NCI-H524 treated with DMSO at 0.1 percent for 48 hours (cell line): ENCODE results near the gene IQCE.

Experiments
- DNase-seq: peaks from one replicate; lab custom pipeline; 2025; lab: John Stamatoyannopoulos, UW

IQCE gene, protein sequence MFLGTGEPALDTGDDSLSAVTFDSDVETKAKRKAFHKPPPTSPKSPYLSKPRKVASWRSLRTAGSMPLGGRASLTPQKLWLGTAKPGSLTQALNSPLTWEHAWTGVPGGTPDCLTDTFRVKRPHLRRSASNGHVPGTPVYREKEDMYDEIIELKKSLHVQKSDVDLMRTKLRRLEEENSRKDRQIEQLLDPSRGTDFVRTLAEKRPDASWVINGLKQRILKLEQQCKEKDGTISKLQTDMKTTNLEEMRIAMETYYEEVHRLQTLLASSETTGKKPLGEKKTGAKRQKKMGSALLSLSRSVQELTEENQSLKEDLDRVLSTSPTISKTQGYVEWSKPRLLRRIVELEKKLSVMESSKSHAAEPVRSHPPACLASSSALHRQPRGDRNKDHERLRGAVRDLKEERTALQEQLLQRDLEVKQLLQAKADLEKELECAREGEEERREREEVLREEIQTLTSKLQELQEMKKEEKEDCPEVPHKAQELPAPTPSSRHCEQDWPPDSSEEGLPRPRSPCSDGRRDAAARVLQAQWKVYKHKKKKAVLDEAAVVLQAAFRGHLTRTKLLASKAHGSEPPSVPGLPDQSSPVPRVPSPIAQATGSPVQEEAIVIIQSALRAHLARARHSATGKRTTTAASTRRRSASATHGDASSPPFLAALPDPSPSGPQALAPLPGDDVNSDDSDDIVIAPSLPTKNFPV

DNA sequence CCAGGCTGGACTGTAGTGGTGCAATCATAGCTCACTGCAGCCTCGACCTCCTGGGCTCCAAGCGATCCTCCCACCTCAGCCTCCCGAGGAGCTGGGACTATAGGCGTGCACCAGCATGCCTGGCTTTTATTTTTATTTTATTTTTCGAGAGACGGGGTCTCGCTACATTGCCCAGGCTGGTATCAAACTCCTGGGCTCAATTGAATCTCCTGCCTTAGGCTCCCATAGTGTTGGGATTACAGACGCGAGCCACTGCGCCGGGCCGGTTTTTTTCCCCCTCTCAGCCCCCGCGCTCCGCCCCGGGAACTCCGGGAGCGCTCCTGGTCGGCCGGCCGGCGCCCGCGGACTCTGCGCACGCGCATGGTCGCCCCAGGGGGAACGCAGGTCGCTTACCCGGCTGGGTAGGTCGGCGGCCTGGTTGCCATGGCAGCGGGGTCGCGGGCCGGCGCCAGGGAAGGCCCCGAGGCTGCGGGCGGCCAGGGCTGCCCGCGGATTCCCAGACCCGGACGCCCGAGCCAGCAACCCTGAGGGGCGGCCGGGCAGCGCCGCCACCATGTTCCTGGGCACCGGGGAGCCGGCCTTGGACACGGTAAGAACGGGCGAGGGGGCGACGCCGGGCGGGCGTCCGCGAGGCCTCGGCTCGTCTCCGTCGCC lies at the start of gene IQCE:
Gene IQCE (plus strand): TSS at position 351 of the 654 bp plus-strand sequence. CDS start 203 bp downstream, at position 554.
- no peak for DNase-seq

DNA sequence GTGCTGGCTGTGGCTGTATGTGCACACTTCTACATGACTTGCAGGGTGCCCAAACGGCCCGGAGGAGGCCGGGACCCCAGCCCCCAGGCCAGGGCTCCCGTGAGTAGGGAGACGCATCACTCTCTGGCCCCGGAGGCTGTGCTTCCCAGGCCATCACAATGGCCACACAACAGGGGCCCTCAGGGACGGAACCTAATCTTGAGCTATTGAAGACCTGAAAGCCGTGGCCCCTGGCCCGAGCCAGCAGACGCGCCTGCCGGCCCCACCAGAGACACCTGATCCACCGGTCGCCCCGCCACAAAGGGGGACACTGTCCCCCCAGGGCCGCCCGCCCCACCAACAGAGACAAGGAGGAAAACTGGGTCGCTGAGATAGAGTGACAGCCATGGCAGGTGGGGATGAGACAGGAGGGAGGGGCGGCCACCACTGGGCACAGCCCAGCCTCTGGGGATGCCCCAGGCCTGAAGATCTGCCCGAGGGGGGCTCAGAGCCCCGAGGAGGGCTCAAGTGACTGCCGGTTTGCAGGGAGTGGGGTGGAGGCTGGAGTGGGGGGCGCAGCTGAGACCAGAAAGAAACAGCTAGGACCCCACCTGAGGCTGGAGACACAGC lies 49.4 kb upstream of the IQCE start:
- no peak for DNase-seq

DNA sequence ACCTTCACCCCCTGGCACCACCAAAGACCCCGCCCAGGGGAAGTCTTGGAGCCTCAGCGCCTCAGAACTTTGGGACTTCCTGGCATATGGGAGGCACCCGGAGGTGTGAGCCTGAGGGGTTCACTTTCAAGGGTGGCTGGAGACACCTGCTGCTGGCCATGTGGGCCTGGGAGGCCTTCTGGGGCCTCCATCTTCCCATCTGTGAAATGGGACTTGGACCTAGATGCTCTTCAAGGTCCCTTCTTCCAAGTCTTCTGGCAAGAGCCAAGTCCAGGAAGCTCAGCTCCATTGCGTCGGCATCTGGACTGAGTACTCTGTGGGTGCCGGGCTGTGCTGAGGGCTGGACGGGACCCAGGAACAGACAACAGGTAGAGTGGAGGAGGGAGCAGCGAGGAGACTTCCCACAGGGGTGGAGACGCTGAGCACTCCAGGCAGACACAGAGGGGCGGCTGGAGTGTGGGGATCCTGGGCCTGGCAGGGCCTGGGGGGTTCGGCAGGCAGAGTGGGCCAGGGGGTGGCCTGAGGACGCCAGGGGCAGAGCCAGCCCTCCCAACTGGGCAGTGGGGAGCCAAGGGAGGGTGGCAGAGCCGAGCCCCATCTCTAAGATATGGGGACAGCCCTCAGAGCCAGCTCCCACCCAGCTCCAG lies 48.5 kb upstream of the IQCE start:
- no peak for DNase-seq

DNA sequence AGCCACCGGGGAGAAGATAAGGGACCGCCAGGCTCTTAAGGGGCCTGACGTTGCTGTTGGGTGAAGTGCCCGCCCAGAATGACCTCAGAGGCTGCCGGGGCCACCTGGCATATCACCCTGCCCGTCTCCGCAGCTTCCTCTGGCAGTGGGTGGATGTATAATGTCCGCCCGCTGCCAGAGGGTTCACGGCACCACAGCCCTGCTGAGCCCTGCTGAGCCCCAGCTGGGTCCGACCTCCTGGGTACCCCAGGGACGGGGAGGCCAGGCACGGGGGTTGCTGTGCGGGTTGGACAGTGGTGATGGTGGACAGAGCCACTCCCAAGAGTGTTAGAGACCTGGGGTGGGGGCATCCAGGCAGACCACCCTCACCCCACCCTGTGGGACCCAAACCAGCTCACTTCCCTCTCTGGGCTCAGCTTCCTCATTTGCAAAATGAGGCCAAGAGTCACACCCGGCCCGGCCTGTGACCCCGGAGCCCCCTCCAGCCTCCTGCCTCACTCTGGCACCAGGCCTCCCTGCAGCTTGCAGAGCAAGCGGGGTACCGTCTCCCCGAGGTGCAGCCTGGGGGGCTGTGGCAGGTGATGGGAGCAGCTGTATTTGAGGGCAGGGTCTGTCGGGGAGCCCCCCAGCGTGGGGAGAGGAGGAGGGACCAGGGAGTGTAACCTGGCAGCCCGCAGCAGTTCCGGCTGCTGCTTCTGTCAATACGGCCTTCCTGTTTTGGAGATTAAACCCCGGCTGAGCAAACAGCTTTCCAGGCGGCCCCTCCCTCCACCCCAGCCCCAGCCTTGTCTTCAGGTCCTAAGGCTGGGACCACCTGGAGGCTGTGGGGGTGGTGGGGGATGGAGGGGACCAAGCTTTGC lies 47.6 kb upstream of the IQCE start:
- no peak for DNase-seq

DNA sequence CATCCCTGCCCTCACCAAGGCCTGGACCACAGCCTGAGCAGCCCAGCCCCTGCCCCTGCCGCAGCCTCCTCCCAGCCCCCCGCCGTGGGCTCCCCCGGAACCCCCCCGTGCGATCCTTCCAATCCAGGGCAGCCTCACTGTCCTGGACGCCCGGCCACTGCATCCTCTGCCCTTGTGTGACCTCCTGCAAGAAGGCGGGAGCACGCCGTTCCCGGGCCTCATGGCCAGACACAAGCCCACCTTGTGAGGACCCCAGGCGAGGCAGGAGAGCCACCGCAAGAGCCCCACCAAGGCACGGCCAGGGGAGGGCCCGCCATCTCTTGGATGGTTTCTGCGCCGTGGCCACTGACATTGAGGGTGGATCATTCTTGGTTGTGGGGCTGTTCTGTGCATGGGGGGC lies 47.0 kb upstream of the IQCE start:
- DNase-seq: no peak

DNA sequence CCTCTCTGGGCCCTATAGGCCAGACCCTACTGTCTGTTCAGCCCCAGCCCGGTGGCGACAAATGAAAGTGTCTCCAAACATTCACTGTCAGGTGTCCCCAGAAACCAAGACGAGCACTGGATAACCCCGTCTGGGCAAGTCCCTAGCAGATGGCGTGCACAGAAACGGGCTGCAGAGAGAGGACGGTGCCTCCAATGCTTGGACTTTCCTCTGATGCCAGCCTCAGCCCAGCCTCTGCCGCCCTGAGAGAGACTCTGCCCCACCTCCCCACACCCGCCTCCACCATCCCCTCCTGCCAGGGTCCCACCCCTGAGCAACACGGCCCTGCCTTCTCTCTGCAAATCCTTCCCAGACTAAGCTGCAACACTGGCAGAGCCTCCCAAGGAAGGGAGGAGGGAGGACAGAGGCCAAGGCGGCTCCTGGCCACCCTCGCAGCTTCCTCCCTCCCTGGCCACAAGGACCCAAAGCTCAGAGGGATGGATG lies 46.6 kb upstream of the IQCE start:
- no peak for DNase-seq

DNA sequence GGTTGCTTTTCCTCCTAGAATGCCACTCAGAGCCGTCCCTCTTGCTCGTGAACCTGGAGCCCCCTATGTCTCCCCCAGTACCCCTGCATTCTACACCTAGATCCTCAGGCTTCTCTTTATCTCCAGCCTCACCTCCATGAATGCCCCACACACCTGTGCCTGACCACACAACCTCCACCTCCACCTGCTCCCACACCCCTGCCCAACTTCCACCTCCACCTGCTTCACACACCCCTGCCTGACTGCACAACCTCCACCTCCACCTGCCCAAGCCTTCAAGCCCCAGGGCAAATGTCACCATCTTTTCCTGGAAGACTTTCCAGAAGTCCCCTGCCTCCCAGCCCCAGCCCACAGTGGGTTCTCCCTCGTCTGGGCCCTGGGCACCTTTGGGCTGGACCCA lies 46.1 kb upstream of the IQCE start:
- DNase-seq: no peak

DNA sequence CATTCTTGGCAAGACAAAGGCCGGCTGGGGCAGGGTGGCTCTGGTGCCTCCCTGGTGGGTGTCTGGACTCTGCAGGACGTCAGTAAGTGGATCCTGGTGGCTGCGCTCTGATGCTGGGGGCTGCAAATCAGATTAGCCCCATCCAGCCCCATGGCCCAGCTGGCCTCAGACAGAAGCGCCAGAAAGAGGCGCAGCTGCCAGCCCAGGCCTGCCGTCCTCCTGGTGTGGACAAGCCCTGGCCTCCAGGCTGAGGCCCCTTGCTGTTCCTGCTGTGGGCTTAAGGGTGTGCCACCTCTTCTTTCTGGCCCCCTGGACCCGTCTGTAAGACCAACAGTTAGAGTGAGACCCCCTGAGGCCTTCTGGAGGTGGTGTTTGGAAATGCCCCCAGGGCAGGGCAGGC lies 45.1 kb upstream of the IQCE start:
- DNase-seq: peak; percentile 58

DNA sequence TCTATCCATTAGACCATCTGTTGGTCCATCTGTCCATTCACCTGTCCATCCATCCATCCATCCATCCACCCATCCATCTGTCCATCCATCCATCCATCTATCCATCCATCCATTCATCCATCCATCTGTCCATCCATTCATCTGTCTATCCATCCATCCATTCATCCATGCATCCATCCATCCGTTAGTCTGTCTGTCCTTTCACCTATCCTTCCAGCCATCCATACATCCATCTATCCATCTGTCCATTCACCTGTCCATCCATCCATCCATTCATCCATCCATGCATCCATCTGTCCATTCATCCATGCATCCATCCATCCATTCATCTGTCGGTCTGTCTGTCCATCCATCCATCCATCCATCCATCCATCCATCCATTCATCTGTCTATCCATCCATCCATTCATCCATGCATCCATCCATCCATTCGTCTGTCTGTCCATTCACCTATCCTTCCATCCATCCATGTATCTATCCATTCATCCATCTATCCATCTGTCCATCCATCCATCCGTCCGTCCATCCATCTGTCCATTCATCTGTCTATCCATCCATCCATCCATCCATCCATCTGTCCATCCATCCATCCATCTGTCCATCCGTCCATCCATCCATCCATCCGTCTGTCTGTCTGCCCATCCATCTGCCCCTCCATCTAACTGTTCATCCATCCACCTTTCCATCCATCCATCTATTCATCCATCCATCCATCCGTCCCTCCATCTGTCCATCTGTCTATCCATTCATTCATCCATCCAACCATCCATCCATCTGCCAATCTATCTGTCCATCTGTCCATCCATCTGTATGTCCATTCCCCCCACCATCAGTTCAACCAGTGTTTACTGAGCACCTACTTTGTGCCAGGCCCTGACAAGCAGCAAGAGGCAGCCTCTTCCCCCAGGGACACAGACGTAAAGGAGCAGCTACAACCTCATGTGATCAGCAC lies 44.0 kb upstream of the IQCE start:
- DNase-seq: no peak

DNA sequence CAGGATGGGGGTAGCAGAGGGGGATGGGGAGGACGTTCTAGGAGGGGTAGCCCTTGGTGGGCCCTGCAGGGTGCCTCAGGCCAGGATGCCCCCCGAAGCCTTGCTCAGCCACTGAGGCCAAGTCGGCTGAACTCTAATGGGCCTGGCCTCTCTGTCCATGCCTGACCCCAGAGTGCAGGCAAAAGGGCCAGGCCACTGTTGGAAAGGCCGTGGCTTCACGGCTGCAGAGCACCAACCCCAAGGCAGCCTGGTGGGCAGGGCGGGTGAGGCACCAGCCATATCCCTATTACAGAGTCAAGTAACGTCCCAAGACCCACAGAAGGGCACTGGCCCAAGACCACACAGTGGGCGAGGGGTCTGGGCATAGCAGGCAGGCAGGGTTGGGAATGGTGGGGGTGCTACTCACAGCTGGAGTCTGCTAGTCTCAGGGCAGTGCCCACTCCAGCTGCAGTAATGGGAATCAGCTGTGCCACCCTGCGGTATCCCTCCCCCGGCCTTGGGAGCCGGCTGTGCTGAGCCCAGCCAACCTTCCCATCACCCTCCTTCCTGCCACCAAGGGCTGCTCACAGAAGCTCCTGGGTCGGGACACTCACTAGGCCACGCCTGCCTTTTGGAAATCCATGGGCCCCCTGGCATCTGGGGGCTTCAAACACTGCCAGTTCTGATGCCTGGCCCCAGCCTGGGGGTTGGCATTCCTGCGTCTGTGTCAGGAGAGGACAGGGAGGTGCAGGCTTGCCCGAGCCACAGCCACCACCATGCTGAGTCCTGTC lies 43.2 kb upstream of the IQCE start:
- no peak for DNase-seq

DNA sequence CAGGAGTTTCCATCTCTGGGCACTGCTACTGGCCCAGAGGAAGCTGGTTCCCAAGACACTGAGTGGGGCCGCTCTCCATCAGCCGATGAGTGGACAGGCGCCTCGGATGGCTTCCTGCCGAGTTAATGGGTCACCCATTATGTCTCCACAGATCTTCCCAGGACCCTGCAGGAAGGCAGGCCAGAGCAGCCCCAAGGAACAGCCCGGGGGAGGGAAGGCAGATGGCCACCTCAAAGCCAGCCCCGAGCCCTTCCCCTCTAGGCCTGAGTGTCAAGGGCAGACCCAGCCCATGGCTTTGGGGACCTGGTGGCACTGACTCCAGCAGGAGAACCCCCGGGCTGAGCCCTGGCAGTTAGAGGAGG lies 42.6 kb upstream of the IQCE start:
- no peak for DNase-seq

DNA sequence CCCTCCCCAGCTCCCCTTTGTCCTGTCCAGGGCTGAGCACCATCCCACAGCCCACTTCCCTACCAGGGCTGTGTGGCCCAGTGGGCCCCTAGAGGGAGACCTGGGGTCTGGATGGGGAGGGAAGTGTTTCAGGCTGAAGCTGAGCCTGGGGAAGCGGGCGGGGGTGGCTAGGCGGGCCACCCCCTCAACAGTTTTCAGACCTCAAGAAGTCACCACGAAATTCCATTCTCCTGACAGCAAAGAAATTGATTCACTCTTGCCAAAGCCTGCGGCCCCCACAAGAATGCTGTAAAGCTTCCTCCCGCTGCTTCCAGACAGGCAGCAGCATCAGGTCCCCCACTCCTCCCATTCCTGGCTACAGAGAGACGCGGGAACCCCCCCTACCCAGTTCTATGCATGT lies 41.8 kb upstream of the IQCE start:
- no peak for DNase-seq

DNA sequence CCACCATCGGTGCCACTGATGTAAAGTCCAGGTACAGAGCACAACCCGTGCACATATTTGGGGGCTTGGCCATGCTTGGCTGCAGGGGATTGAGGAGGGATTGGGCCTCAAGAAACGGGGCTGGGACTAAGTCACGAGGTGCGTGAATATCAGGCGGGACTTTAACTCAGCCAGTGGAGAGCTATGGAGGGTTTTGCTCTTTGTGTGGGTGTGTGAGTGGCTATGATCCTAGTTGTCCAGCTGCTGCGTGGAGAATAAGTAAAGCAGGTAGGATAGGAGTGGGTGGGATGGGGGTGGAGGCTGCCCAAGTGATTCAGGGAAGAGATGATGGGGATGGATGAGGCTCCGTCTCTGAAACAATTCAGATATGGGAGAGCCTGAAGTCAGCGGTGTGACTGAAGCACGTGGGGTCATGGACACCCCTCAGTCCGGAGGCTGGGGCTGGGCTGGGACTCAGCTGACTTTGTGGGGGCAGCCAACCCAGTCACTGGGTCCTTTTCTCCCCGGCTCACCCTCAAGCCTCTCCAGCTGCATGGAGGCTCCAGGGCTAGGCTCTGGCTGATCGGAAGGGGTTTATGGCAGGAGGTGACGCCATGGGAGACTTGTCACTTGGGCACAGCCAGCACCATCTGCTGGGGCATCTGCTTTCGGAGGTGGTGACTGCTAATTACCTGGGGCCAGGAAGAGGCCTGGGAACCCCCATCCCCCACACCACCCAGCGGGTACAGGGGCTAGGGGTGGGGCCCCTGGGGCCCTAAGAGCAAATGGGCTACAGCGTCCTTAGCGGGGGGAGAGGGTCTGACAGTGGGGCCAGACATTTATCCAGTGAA lies 40.9 kb upstream of the IQCE start:
- DNase-seq: peak; percentile 71

DNA sequence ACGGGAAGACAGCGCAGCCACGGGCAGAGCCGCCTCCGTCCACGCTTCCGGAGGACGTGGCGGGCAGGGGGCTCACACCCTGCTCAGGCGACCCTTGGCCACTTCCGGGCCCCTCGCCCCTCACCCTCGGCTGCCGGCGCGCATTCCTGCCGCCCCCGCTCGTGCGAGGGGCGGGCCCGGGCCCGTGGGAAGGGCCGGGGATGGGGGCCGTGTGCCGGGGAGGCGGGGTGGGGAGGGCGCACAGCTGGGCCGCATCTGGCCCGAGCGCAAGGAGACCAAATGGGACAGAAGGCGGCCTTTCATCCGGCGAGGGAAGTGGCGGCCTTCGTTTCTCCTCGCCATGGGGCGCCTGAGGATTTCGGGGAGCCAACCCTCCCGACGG lies 40.1 kb upstream of the IQCE start:
- DNase-seq: no peak

DNA sequence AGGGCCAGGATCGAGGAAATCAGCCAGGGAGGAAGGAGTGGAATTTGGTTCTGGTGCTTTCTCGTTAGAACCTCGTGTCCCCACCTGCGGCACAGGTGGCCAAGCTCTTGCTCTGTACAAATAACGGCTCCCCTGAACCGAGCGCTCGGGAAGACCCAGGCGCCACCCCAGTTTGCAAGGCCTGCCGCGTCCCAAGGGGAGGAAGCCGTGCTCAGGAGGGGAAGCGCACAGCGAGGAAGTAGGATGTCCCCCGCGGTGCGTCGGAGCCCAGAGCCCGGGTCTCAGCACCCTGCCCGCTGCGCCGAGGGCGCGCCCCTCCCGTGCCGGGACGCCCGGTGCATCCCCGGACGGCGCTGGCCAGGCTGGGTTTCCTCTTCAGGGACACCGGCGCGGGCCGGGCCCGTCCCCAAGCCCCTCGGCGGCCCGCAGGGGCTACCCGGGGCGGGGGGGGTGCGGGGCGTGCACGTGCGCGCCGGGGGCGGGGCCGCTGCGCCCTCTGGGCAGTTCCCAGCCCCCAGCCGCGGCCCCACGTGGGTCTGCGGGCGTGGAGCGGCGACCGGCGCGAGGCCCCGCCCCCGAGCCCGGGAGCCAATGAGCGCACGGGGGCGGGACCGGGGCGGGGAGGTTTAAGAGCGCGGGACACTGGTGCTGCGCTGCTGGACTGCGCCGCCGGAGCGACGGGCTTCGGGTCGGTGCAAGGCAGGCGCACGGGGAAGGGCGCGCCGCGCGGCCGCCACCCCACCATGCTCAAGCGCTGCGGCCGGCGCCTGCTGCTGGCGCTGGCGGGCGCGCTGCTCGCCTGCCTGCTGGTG lies 39.5 kb upstream of the IQCE start, which contains the start of gene LFNG:
Gene LFNG (plus strand): TSS at position 656 of the 812 bp plus-strand sequence. CDS start 88 bp downstream, at position 744.
- DNase-seq: no peak

DNA sequence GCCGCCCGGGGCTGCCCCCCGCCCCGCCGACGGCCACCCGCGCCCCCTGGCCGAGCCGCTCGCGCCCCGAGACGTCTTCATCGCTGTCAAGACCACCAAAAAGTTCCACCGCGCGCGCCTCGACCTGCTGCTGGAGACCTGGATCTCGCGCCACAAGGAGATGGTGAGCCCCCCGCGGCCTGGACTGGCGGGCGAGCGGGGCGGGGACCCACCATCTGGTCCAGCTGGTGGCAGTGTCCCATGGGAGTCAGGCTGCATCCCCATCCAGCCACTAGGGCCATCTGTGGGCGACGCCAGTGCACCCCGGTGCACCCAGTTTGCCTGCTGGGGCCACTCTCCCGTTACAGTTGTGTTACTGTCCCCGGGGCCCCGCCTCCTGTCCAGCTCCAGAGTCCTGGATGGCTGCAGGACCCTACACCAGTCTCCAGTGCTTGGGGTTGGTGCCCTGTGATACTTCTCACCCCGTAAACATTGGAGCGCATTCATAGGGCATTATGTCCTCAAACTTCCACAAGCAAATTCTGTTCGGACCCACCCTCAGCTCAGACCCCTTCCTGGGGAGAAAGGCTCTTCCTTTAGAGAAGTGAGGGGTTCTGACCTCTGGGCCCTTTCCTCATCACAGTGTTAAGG lies 38.5 kb upstream of the IQCE start:
- DNase-seq: no peak
